ENCODE results near the gene ANKS6.

ANKS6 gene

DNA sequence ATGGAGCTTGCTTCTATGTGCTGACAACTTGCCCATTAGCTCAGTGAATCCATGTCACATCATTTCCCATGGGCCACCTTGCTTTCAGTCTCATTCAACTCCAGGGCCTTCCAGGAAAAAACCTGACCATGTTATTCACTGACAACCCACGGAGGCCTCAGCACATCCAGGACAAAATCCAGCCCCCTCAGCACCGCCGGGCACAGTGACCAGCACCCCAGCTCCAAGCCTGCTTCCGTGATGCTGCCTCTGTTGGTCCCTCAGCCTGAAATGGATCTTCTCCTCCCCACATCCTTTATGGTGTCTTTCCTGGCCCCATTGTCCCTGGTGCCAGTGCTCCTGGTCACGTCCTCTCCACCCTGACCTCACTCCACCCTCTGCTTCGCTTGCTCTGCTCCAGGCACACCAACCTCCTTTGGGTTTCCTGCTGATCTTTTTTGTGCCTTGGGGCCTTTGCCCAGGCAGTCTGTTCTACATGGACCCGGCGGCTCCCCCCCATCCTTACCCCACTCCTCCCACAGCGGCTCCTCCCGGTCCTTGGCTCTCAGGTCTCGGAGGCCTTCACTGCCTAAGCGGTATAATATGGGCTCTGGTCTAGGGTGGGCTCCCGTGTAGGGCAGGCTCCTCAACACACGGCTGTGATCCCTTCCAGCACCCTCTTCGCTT lies 25.0 kb downstream of the ANKS6 start:
- no peak for DNase-seq
- ATAC-seq, result no peak

DNA sequence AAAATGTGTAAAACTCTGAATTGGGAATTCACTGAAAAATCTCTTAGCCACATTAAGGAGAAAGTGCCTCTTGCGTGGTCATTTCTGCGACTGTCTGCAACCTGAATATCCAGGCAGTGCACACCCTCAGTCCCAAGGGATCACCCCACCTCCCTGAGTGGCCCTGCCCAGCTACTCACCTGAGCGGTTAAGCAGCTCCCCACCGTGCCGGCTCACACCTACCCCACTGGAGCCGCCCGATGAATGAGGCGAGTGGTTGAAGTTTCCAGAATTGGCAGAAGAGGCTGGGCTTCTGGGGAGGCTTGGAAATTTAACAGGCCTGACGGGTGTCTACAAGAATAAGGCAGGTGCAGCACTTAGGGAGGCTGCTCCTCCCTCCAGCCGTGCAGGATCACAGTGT lies 25.6 kb downstream of the ANKS6 start:
- no peak for DNase-seq
- ATAC-seq, result no peak

DNA sequence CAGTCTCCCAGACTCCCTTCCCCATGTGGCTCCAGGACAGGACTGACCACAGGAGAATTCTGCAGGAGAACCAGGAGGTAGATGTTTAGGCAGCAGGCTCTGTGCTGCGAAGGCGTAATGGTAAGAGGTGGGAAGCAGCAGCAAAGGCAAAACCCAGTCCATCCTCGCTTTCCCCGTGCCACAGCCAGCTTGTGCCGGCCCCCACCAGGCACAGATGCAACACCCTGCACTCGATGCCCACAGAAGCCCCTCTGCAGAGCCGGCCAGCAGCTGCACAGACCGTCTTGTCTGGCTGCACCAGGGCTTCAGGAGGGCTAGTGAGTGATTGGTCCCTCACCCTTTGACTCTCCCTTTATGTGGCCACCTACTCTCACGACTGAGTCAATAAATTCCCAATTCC lies 28.0 kb downstream of the ANKS6 start:
- ATAC-seq, result no peak
- DNase-seq, result no peak

DNA sequence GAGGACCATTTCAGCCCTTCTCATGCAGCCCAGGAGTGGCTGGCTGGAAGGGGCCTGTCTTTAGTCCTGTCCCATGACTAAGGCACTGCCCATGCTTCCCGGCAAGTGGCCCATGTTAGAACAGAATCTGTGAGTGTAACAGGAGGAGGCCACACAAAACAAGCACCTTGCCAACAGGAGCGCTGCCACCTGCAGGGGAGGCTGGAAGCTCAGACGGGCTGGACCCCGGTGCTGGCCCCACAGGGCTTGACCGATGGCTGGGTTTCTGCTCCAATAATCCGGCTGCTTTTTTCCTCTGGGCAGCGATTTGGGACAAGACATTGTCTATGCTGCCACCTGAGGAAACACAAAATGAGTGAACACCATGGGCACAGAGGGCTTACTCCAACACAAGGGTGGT lies 28.4 kb downstream of the ANKS6 start:
- ATAC-seq (no peak), DNase-seq (no peak)

DNA sequence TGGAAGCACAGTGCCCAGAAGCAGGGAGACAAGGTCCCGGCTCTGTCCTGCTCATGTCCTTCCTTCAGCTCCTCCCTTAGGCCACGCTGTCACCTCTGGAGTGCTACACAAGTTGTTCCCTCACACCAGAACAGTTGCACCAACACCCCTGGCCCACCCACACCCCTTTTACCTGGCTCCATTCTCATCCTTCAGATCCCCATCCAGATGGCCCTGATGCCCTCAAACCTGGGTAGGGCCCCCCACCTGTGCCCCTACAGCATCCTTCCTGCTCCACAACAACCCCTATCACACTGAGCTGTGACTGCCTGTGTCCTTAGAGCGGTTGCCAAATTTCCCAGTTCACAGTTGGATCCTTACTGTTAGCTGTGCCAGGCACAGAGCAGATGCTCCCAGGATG lies 29.2 kb downstream of the ANKS6 start:
- no peak for ATAC-seq
- no peak for DNase-seq

DNA sequence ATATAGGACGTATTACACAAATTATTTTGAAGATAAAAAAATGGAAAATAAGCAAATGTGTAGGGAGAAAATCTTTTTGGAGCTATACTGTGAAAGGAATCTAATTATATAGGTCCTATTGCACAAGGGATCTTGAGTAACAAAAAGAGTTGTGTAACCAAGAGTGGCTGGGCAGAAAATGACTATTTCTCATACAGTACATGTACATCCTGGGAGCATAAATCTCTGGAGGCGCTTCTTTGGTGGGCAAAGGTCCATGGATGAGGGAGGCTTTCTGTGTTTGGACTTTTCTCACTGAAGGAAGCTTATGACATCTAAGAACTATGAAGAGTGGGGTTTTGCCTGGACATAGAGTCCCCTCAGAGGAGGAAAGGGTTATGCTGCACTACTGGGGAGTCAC lies 29.8 kb downstream of the ANKS6 start:
- no peak for ATAC-seq
- no peak for DNase-seq

DNA sequence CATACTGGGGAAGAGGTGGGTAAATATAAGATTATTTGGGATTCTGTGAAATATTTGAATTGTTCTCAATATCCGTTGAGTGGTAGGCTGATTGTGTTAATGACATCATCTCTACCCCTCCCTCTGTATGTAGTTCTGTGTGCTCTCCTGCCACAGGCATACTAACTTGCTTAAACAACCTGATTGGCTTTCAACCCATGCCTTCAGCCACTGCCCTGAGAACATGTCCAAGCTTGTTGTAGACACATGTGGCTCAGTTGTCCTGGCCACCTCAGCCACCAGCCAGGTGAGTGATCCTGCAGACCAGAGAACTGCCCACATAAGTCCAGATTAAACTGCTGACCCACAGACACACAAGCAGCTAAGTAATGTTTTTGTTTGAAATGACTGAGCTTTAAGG lies 31.1 kb downstream of the ANKS6 start:
- DNase-seq, result no peak
- no peak for ATAC-seq

DNA sequence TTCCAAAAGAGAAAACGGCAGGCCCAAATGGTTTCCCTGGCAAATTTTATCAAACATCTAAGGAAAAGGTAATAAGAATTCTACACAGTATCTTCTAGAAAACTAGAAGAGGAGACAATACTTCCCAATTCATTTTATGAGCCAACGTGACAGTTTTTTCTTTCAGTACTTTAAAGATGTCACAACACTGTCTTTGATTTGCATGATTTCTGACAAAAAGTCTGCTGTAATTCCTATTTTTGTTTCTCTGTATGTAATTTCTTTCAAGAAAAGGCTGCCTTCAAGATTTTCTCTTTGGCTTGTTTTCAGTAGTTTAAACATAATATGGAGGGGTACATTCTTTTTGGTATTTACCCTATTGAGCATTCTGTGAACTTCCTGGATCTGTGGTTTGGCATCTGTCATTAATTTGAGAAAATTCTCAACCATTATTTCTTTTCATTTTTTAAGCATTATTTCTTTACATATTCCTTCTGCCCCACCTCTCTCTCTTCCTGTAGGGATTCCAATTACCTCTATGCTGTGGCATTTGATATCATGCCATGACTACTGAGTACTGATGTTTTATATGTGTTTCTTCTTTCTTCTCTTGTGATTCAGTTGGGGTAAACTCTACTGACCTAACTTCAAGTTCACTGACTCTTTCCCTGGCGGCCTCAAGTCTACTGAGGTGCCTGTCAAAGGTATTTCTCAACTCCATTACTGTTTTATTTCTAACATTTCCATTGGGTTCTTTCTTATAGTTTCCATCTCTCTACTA lies 32.2 kb downstream of the ANKS6 start:
- DNase-seq (no peak), ATAC-seq (no peak)

DNA sequence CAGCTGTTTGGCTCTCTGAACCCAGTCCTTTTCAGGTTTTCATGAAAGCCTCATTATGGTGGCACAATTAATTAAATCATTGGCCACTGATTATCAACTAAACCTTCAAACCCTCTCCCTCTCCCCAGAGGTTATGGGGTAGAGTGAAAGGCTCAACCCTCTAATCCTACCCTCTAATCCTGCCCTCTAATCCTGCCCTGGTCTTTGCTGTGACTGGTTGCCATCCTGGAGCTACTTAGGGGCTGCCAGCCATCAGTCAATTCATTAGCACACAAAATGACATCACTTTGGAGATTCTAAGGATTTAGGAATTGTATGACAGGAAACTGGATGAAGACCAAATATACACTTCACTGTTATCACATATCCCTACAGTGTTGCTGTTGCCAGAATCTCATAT lies 36.1 kb downstream of the ANKS6 start:
- no peak for ATAC-seq

DNA sequence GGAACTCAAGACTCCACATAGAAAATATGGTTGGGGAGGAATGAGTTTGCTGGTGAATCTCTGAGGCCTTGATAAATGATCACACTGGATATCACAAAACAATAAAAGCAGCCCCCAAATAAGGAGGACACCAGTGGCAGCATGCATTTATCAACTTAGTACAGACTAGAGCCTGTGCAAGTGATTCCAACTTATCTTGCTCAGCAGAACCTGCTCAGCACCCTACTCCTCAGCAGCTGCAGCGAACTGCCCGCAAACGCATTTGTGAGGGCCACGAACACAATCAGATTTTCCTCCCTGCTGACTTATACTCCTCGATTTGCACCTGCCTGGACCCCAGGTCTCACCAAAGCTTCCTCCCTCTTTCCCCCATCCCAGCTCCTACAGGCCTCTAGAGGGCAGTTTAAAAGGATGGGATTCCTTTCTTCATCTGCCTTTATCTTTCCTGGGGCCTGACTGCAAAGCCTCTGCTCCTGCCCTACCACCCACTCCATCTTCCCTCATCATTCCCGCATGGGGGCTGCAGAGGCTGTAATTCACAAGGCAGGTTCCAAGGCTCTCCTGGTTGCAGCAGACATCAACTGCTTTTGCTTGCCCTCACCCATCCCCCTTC lies 41.2 kb downstream of the ANKS6 start:
- no peak for ATAC-seq
- no peak for DNase-seq

More for the DNA sequence above, 36.1 kb downstream of the ANKS6 start:
- no peak for DNase-seq

DNA sequence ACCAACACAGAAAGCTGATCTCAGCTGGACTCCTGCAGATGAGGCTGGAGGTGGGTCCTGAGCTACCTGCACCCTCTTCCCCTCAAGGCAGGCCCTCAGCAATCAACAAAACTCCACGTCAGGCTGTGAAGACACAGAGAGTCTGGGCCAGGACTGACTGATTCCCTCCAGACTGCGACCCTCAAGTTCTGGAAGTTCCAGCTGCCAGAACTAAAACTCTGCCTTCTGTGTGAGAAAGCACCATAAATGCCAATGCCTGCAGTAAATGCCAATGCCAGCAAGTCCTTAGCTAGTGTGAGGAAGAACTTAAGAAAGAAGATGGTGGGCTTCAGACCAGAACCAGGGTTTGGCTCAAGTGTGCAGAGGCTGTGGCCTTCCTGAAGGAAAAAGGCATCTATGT lies 45.1 kb downstream of the ANKS6 start:
- DNase-seq, result no peak
- ATAC-seq, result no peak

DNA sequence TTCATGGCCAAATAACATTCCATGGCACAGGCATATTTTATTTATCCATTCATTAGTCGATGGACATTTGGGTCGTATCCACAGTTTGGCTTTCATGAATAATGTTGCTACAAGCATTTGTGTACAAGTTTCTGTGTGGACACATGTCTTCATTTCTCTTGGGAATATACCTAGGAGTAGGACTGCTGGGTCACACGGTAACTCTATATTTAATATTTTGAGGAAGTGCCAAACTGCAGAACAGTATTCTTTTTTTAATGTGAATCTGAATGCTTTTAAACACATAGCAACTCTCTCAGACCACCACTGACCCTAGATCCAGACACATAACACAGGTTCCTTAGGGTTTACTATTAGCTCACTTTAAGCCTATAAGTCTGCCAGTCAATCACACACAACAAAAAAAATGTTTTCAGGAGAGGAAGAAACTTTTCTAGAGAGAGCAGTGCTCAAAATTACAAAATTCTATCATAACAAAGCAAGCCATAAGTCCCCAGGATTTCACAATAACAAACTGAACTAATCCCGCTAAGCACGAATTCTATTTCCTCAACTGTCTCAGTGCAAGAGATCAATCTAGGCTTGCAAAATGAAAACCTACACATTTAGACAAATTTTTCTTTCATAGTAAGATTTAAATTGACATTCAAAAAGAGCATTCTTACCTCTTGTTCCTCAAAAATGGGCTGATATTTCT lies 45.8 kb downstream of the ANKS6 start:
- DNase-seq, result no peak
- ATAC-seq, result no peak

DNA sequence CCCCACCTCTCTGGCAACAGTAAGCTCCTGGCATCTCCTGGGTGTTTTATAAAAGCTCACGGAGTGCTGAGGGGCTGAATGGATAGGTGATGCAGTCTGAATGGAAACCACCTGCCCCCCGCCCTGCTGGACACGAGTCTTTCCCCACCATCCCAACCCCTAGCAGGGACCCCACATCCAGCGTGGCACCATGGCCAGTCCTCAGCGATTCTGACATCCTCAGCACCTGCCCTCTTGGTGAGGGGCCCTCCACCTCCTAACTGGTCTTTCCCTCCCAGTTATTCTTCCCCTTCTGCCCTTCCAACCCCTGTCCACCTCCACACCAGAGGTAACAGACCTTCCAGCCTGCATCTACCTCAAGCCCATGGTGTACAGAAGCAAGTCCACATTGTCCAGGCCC lies 48.9 kb downstream of the ANKS6 start:
- ATAC-seq (no peak), DNase-seq (no peak)

DNA sequence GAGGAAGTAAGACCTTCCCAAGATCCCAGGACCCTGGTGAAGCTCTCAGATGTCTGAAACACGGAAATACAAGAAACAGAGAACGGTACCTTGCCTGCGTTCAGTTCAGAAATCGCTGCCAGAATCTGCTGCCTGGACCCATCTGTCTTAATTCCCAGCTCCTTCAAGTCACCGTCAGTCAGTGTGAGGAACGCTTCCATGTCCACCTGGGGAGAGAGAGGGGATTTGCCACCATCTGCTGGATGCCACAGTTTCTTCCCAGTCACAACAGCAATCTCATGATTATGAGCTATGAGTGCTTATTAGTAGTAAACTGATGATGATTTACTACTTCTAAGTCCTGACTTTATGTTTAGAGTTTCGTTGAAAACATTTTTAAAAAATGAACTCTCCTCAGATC lies 50.9 kb downstream of the ANKS6 start:
- ATAC-seq, result no peak
- no peak for DNase-seq

DNA sequence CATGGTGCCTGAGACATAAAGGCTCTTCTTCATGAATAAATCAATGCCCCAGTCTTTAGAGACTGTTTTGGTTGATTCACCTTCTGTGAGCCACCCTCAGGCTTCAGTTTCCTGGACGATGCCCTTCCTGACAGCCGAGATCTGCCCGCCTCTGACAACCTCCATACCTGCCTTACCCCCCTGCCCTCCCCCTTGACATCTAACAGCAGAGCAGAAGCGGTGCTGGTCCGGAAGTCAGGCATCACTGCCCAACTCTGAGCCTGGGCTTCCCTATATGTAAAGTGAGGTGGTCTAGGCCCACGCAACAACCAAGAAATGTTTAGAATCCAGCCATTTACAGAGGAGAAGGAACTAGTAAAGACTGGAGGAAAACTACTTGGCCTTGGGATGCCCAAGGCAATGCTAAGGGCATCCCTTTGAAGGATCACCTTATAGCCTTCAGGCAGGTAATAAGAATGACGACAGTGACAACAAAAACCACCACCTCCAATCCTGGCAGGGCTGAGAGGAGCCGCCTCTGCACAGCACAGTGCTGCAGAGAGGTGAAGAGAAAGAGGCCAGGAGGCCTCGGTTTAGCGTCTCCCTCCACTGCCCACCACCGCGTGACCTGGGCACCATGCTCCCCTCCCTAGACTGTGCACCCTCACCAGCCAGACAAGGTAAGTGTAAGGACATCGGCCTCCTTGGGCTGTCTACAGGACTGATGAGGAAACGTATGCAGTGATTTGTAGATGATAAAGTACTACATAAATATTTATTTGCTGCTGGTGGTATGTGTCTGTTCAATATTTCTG lies 52.3 kb downstream of the ANKS6 start:
- no peak for ATAC-seq
- DNase-seq, result no peak

DNA sequence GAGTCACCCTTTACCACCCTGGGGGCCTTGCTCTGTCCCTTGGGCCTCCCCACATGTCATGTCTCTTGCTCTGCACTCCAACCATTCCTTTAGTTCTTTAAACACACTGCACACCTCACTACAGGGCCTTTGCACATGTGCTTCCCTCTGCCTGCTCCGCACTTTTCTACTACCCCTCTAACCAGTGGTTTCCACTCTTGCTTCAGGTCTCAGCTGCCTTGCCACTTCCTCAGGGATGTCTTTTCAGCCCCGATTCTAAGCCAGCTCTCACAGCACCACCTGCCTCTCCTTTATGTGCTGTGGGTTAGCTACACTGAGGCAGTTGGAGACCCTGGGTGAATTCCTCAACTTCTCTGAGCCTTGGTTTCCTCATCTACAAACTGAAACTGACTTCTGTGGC lies 53.0 kb downstream of the ANKS6 start:
- DNase-seq (no peak), ATAC-seq (no peak)

DNA sequence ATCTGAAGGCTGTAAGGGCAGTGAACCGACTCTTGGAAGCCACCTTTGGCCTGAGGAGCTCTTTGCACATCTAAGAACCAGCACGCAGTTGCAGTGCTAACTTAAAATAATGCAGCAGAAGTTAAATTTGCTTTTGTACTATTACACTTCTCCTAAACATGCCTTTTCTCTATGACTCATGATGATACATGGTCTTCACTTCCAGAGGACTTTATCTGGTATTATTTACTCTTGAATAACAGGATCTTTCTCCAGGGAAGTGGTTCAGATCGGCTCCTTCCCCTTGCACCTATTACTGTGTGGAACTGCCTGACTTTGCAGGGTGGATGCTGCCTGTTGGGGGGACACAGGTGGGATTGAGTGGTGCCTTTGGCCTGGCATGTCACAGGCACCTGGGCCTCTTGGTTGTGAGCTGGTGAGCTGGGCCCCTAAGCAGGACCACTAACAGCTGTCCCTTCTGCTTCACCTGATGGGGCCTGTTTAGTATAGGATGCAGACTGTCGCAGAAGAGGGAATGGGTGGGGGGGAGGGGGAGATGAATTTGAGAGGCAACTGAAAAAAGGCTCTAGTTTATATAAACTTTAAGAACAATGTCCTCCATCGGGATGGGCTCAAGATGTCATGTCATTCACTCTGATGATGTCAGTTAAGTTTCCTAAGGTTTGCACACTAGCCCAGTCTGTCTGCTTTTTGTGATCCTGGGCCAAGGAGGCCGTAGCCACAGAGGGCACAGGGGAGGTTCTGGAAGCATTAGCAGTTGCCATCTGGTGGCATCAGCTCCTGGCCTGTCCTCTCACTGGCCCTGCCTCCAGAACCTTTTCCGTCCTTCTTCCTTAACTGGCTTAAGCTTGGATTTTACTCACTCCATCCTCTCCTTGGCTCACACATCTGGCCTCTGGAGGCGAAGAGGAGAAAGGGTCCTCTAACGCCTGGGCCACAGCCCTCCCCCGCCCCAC lies 53.8 kb downstream of the ANKS6 start:
- DNase-seq (no peak), ATAC-seq (no peak)

DNA sequence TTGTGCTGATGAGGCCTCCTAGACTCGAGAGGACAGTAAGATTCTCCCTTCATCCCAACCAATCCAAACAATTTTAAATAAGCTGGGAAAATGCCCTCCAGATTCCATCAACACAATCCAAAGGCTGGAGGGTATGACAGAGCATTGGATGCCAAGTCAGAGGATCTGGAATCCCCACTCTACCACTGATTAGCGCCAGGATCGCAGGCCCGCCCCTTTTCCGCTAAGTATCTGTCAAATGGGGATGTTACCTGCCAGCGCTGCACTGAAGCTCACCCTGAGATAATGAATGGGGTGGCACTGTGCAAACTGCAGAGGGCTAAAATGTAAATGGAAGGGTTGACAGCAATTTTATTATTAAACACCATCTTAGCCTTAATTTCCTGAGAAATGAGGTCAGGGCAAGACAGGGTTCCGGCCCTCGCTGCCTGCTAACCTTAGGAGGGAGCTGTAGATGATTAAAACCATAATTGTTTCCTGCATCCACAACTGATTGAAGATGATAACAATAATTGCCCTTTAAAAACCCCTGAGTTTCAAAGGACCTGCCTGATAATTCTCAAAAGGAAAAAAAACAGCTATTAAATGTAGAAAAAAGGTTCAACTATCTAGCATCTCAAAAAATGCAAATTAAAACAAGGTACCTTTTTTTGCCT lies 56.0 kb downstream of the ANKS6 start:
- no peak for ATAC-seq

DNA sequence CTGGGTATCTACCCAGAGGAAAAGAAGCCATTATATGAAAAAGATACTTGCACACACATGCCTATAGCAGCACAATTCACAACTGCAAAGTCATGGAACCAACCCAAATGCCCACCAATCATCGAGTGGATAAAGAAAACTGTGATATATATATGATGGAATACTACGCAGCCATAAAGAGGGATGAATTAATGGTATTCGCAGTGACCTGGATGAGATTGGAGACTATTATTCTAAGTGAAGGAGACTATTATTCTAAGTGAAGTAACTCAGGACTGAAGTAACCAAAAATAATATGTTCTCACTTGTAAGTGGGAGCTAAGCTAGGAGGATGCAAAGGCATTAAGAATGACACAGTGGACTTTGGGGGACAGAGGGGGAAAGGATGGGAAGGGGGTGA lies 57.6 kb downstream of the ANKS6 start:
- no peak for ATAC-seq
- no peak for DNase-seq

More for the DNA sequence above, 56.0 kb downstream of the ANKS6 start:
- no peak for DNase-seq

DNA sequence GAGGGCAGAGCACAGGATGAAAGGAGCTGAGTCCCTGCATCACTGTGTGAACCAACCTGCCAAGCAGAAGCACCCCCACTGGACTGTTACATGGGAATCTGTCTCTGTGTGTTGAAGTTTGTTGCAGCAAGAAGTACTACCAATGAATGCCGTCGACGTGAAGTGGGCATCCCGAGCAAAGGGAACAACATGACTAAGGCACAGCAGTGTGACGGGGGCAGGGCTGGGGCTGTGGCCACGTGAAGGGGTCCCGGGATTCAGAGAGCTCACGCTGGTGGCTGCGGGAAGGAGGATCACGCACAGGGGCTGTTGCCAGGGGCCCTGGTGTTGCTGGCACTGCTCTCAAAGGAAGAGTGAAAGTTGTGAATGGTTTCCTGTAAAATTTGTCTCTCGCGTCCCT lies 60.1 kb downstream of the ANKS6 start:
- ATAC-seq (no peak), DNase-seq (no peak)

DNA sequence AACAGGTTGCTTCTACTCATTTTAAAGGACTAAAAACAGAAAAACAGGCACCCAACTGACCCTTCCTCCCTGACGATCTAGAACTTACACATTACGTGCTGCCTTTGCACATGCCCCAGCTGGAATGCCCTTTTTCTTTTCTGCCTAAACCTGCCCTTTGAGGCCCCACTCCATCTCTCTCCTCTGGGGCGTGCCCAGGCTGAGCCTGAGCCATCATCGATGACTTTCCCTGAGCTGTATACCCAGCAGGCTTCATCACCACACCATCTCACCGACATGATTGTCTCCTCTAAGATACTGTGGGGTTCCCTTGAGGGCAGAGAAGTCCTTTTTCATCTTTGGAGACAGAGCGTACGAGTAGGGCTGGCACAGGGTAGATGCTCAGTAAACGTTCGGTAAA lies 63.6 kb downstream of the ANKS6 start:
- ATAC-seq, result no peak
- DNase-seq, result no peak
